HepG2 (cell line): ENCODE measurements around the gene DOCK4. TPM values are rescaled to one million over a fixed set of nuclear protein-coding genes. Genes with fewer than 3 reads are reported as not detected.

Experiments used
- ATAC-seq: fragments of 200-7000 bp; cut with Tn5 transposase; 3 replicates; pipeline ENCODE4 v1.9.1; 2020; ENCODE audit warnings: mild to moderate bottlenecking, moderate library complexity
- BruUV-seq: library from RNA; stranded (reverse); fragments of 400-500 nt; replicated peaks from 2 replicates; lab custom pipeline; 2021; lab: Mats Ljungman, UMichigan
- CTCF ChIA-PET: fragments of 300-600 bp; formaldehyde crosslinking; extraction: SDS; loops from one replicate; lab custom pipeline; 2021; ENCODE audit warnings: low total read pairs, inconsistent platforms, low intra/inter-chr PET ratio; lab: Yijun Ruan, JAX
- POLR2A ChIA-PET: fragments of 350-600 bp; sonication (Branson Sonifier 250); formaldehyde crosslinking; loops from one replicate; lab custom pipeline; 2020; ENCODE audit warnings: antibody characterized with exemption, inconsistent platforms; lab: Yijun Ruan, JAX
- DNase-seq: peaks from one replicate; pipeline ENCODE4 v3.0.0-alpha.2; 2015; ENCODE audit warnings: low spot score
- FAIRE-seq: peaks from 3 replicates; lab custom pipeline; 2011; peaks lifted over from hg19 to GRCh38; lab: Jason Lieb, UNC
- H2AFZ ChIP-seq: one replicate; pipeline ENCODE4 v1.6.1; 2011; ENCODE audit warnings: low read length, inconsistent platforms
- H3K27ac ChIP-seq: fragments of 300-600 bp; 3 replicates; pipeline ENCODE4 v1.8.0; 2011; ENCODE audit warnings: mixed run types, mild to moderate bottlenecking, mixed read lengths, low read length, inconsistent platforms; ENCODE audit not compliant: insufficient read depth; ENCODE audit errors: extremely low read length
- H3K27me3 ChIP-seq, 2 experiments: fragments of 200-600 bp in 1 of 2; 2 replicates in 1 of 2; 3 replicates in 1 of 2; pipeline versions ENCODE4 v1.6.0 to v1.8.0; 2011; ENCODE audit warnings: low read length in 2 of 2, mild to moderate bottlenecking in 2 of 2, moderate library complexity in 2 of 2, inconsistent platforms in 1 of 2; ENCODE audit not compliant: insufficient read depth in 2 of 2, control insufficient read depth in 1 of 2
- H3K36me3 ChIP-seq, 2 experiments: fragments of 200-600 bp in 1 of 2; replicated peaks in 1 of 2; 2 replicates in 1 of 2; 3 replicates in 1 of 2; pipeline versions ENCODE4 v1.5.1 to v1.8.0; 2011; ENCODE audit warnings: low read length in 2 of 2, inconsistent platforms in 1 of 2; ENCODE audit not compliant: insufficient read depth in 2 of 2, control insufficient read depth in 1 of 2
- H3K4me1 ChIP-seq: 2 replicates; pipeline ENCODE4 v1.5.1; 2012; ENCODE audit warnings: low read length, inconsistent platforms; ENCODE audit not compliant: insufficient read depth
- H3K4me2 ChIP-seq: 2 replicates; pipeline ENCODE4 v1.6.0; 2011; ENCODE audit warnings: low read depth, low read length, inconsistent platforms
- H3K4me3 ChIP-seq, 3 experiments: fragments of 200-600 bp in 1 of 3; sonication (generic), shearing (Covaris generic) in 1 of 3; replicated peaks in 1 of 3; 2 replicates each; pipeline ENCODE4 v1.5.1; 2011 to 2016; ENCODE audit warnings: low read length in 3 of 3, inconsistent platforms in 2 of 3, low read depth in 2 of 3, mild to moderate bottlenecking in 2 of 3, control low read depth in 1 of 3, mixed read lengths in 1 of 3; ENCODE audit not compliant: insufficient read depth in 1 of 3
- H3K79me2 ChIP-seq: one replicate; pipeline ENCODE4 v1.6.1; 2011; ENCODE audit warnings: low read length, inconsistent platforms; ENCODE audit not compliant: insufficient read depth
- H3K9ac ChIP-seq: 2 replicates; pipeline ENCODE4 v1.6.0; 2011; ENCODE audit warnings: mild to moderate bottlenecking, low read depth, low read length, inconsistent platforms; ENCODE audit not compliant: insufficient read depth
- H3K9me3 ChIP-seq: 2 replicates; pipeline ENCODE4 v1.5.1; 2012; ENCODE audit warnings: mild to moderate bottlenecking, low read length
- H4K20me1 ChIP-seq: 2 replicates; pipeline ENCODE4 v1.6.0; 2011; ENCODE audit warnings: inconsistent platforms, mild to moderate bottlenecking, low read length, moderate library complexity; ENCODE audit not compliant: insufficient read depth
- BRF2 ChIP-seq: sonication (generic); formaldehyde crosslinking; IDR thresholded peaks from 2 replicates; pipeline ENCODE4 v1.8.1; 2022; ENCODE audit warnings: mild to moderate bottlenecking, missing genetic modification reagents
- ETV5 ChIP-seq: IDR thresholded peaks from 2 replicates; pipeline ENCODE4 v1.6.1; 2018; ENCODE audit warnings: missing biosample characterization, missing genetic modification reagents, inconsistent platforms, borderline replicate concordance
- PHB2 ChIP-seq: fragments of 450-650 bp; IDR thresholded peaks from 2 replicates; pipeline ENCODE4 v1.6.1; 2018; ENCODE audit not compliant: partially characterized antibody
- ZNF414 ChIP-seq: sonication (generic); formaldehyde crosslinking; IDR thresholded peaks from 2 replicates; pipeline ENCODE4 v1.5.0; 2020; ENCODE audit warnings: missing genetic modification reagents
- ZNF614 ChIP-seq: IDR thresholded peaks from 2 replicates; pipeline ENCODE4 v1.6.1; 2018; ENCODE audit warnings: missing biosample characterization, missing genetic modification reagents, inconsistent platforms, borderline replicate concordance
- ZSCAN25 ChIP-seq: sonication (generic); formaldehyde crosslinking; IDR thresholded peaks from 2 replicates; pipeline ENCODE4 v1.8.0; 2022; ENCODE audit warnings: mild to moderate bottlenecking, missing genetic modification reagents
- WGBS: methylation state at CpG from one replicate; pipeline ENCODE4 v1.1.6; 2017; ENCODE audit warnings: low lambda C conversion rate; 5-methylcytosine and 5-hydroxymethylcytosine counted together
- in situ Hi-C: cut with HindIII; loops from 2 replicates; pipeline ENCODE4 v1.10.0; 2017; ENCODE audit warnings: low pct_unique_long_range_greater_than_20kb; ENCODE audit not compliant: extremely low pct_ligation_motif_present
- intact Hi-C: fragments of 100-400 bp; cut with micrococcal nuclease; formaldehyde crosslinking; loops from one replicate; pipeline ENCODE4 v1.10.0; 2022; ENCODE audit not compliant: unreplicated experiment
- polyA plus RNA-seq, 8 experiments: library from polyadenylated mRNA; depleted of rRNA in 3 of 8; stranded (reverse) in 7 of 8; unstranded in 1 of 8; fragments of >200 nt; fragmentation: Illumina TruSeq in 4 of 8; extraction: Trizol in 4 of 8; gene quantifications; 2 replicates each; pipeline versions ENCODE4 v1.2.1 to v1.2.3, GENCODE V29; 2011 to 2016; ENCODE audit warnings: low read depth in 4 of 8, missing spikeins in 1 of 8, mixed read lengths in 1 of 8; ENCODE audit not compliant: insufficient read depth in 1 of 8
- total RNA-seq, 5 experiments: library from RNA; depleted of rRNA; stranded (reverse); fragments of >200 nt; fragmentation: Illumina TruSeq; extraction: Trizol; gene quantifications; 2 replicates each; pipeline ENCODE4 v1.2.3, GENCODE V29; 2016; ENCODE audit warnings: low read depth in 1 of 5
- TF ChIP-seq, protein P1 (sequence below): sonication (generic); formaldehyde crosslinking; IDR thresholded peaks from 2 replicates; pipeline ENCODE4 v1.9.0; 2021; ENCODE audit warnings: missing genetic modification reagents, borderline replicate concordance
- TF ChIP-seq, protein P2 (sequence below): IDR thresholded peaks from 2 replicates; pipeline ENCODE4 v1.6.1; 2012; ENCODE audit warnings: low read length, improper control_type of control experiment
- TF ChIP-seq, protein P3 (sequence below): sonication (generic); formaldehyde crosslinking; conservative IDR thresholded peaks from 2 replicates; pipeline ENCODE4 v1.8.0; 2022; ENCODE audit warnings: low read depth, missing genetic modification reagents

Gene DOCK4
- total and polyA plus RNA-seq, 2 of the 13 experiments (the other 11 are each of a cell fraction or from before 2014, with no cell fraction given), result 13.5 to 17.4 TPM

GRCh38 chr7:112083776-112084355, 122.3 kb downstream of the DOCK4 start:
- FAIRE-seq, result no peak
- H3K36me3 ChIP-seq, result no peaks in the 10 kb centered on the region
- in situ Hi-C loops, result no loop called here
- H3K27ac ChIP-seq, result no peak overlapping the region
- no TSS peak for BruUV-seq
- H3K27me3 ChIP-seq, result no peaks in the 10 kb centered on the region
- no peak overlapping the region for H3K4me2 ChIP-seq
- H3K9ac ChIP-seq, result no peak overlapping the region
- H4K20me1 ChIP-seq, result 0 out of 2 replicates have a peak, but pooled peaks cover 3% of the 10 kb centered on the region
- no peak overlapping the region for H3K4me3 ChIP-seq
- intact Hi-C loops, result loop anchor here (10.0 kb wide), 1 partner anchor 321 kb away; no protein-coding TSS in a partner anchor
- no peaks in the 10 kb centered on the region for H3K9me3 ChIP-seq
- H3K79me2 ChIP-seq, result peaks cover 19% of the 10 kb centered on the region
- peaks cover 73% of the 10 kb centered on the region for H3K4me1 ChIP-seq
- POLR2A ChIA-PET, result no interaction called here
- ATAC-seq, result no peak
- CTCF ChIA-PET, result no interaction called here
- WGBS, result 94% methylated on average over 7 of the region's 7 CpGs
- TF ChIP-seq ETV5 (CRISPR knock-in tag), result no peak
- no peak for TF ChIP-seq BRF2 (CRISPR knock-in tag)
- TF ChIP-seq, protein P1, sequence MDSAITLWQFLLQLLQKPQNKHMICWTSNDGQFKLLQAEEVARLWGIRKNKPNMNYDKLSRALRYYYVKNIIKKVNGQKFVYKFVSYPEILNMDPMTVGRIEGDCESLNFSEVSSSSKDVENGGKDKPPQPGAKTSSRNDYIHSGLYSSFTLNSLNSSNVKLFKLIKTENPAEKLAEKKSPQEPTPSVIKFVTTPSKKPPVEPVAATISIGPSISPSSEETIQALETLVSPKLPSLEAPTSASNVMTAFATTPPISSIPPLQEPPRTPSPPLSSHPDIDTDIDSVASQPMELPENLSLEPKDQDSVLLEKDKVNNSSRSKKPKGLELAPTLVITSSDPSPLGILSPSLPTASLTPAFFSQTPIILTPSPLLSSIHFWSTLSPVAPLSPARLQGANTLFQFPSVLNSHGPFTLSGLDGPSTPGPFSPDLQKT (CRISPR knock-in tag), result no peak
- TF ChIP-seq, protein P2, sequence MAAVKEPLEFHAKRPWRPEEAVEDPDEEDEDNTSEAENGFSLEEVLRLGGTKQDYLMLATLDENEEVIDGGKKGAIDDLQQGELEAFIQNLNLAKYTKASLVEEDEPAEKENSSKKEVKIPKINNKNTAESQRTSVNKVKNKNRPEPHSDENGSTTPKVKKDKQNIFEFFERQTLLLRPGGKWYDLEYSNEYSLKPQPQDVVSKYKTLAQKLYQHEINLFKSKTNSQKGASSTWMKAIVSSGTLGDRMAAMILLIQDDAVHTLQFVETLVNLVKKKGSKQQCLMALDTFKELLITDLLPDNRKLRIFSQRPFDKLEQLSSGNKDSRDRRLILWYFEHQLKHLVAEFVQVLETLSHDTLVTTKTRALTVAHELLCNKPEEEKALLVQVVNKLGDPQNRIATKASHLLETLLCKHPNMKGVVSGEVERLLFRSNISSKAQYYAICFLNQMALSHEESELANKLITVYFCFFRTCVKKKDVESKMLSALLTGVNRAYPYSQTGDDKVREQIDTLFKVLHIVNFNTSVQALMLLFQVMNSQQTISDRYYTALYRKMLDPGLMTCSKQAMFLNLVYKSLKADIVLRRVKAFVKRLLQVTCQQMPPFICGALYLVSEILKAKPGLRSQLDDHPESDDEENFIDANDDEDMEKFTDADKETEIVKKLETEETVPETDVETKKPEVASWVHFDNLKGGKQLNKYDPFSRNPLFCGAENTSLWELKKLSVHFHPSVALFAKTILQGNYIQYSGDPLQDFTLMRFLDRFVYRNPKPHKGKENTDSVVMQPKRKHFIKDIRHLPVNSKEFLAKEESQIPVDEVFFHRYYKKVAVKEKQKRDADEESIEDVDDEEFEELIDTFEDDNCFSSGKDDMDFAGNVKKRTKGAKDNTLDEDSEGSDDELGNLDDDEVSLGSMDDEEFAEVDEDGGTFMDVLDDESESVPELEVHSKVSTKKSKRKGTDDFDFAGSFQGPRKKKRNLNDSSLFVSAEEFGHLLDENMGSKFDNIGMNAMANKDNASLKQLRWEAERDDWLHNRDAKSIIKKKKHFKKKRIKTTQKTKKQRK, result no peak
- TF ChIP-seq, protein P3, sequence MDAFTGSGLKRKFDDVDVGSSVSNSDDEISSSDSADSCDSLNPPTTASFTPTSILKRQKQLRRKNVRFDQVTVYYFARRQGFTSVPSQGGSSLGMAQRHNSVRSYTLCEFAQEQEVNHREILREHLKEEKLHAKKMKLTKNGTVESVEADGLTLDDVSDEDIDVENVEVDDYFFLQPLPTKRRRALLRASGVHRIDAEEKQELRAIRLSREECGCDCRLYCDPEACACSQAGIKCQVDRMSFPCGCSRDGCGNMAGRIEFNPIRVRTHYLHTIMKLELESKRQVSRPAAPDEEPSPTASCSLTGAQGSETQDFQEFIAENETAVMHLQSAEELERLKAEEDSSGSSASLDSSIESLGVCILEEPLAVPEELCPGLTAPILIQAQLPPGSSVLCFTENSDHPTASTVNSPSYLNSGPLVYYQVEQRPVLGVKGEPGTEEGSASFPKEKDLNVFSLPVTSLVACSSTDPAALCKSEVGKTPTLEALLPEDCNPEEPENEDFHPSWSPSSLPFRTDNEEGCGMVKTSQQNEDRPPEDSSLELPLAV, result no peak
- TF ChIP-seq ZNF614 (CRISPR knock-in tag), result no peak
- no peak for TF ChIP-seq ZSCAN25 (CRISPR knock-in tag)
- TF ChIP-seq PHB2, result no peak
- no peak for TF ChIP-seq ZNF414 (CRISPR knock-in tag)
- DNase-seq, result no peak
- H2AFZ ChIP-seq, result no peak overlapping the region
